Brain microvascular endothelial cell (primary cell): ENCODE data around the gene MBOAT7.

ENCODE experiments used
- DNase-seq: peaks from one replicate; pipeline ENCODE4 v3.0.0-alpha.2; 2020
- H3K27ac ChIP-seq: fragments of 250-450 bp; sonication (Bioruptor Pico); 2 replicates; pipeline ENCODE4 v1.5.1; 2020; ENCODE audit warnings: mild to moderate bottlenecking, moderate library complexity
- H3K27me3 ChIP-seq: fragments of 250-450 bp; sonication (Bioruptor Pico); replicated peaks from 2 replicates; pipeline ENCODE4 v1.5.1; 2020; ENCODE audit warnings: mild to moderate bottlenecking
- H3K36me3 ChIP-seq: fragments of 250-450 bp; sonication (Bioruptor Pico); replicated peaks from 2 replicates; pipeline ENCODE4 v1.5.1; 2020; ENCODE audit warnings: mild to moderate bottlenecking
- H3K4me3 ChIP-seq: 2 replicates; pipeline ENCODE4 v1.5.1; 2011; ENCODE audit warnings: low read depth, mild to moderate bottlenecking, control low read depth, low read length, moderate library complexity
- in situ Hi-C: cut with HindIII; loops from 2 replicates; pipeline ENCODE4 v1.10.0; 2017; ENCODE audit warnings: low sequenced_read_pairs, low pct_ligation_motif_present
- TF ChIP-seq, protein P1 (sequence below): IDR thresholded peaks from 2 replicates; pipeline ENCODE4 v1.5.1; 2011; ENCODE audit warnings: low read depth, mild to moderate bottlenecking, moderate library complexity, low read length, control low read depth, inconsistent platforms; ENCODE audit errors: missing control alignments

The MBOAT7 gene

DNA sequence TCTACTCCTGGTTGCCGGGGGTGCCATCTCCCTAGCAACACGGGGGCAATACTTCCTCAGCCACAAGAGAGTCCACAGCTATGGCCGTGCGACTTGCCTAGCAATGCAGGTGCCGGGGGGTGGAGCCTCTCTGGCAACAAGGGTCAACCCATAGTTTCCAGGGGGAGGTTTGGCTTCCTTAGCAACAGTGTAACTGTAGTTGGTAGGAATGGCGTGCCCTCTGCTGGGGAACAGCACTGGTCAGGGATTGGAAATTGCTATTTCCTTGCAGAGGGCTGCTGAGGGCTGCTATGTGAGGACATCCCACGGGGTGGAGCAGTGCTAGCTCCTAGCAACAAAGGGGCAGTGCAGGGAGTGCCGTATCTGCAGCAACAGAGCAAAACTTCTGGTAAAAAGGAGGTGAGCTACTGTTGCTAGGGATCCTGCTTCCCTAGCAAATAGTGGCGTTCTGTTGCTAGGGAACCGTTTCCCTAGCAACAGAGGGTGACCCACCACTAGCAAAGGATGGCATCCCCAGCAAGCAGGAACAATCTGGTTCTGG lies 9.4 kb downstream of the MBOAT7 start:
- Histone ChIP-seq H3K27ac (peak overlapping the region; percentile 20), H3K27me3 (no peaks in the 10 kb centered on the region), H3K36me3 (peaks cover 40% of the 10 kb centered on the region), H3K4me3 (no peak overlapping the region)
- TF ChIP-seq, protein P1, sequence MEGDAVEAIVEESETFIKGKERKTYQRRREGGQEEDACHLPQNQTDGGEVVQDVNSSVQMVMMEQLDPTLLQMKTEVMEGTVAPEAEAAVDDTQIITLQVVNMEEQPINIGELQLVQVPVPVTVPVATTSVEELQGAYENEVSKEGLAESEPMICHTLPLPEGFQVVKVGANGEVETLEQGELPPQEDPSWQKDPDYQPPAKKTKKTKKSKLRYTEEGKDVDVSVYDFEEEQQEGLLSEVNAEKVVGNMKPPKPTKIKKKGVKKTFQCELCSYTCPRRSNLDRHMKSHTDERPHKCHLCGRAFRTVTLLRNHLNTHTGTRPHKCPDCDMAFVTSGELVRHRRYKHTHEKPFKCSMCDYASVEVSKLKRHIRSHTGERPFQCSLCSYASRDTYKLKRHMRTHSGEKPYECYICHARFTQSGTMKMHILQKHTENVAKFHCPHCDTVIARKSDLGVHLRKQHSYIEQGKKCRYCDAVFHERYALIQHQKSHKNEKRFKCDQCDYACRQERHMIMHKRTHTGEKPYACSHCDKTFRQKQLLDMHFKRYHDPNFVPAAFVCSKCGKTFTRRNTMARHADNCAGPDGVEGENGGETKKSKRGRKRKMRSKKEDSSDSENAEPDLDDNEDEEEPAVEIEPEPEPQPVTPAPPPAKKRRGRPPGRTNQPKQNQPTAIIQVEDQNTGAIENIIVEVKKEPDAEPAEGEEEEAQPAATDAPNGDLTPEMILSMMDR, result peak; percentile 80
- in situ Hi-C loops, result no loop called here
- peak; percentile 80 for DNase-seq

DNA sequence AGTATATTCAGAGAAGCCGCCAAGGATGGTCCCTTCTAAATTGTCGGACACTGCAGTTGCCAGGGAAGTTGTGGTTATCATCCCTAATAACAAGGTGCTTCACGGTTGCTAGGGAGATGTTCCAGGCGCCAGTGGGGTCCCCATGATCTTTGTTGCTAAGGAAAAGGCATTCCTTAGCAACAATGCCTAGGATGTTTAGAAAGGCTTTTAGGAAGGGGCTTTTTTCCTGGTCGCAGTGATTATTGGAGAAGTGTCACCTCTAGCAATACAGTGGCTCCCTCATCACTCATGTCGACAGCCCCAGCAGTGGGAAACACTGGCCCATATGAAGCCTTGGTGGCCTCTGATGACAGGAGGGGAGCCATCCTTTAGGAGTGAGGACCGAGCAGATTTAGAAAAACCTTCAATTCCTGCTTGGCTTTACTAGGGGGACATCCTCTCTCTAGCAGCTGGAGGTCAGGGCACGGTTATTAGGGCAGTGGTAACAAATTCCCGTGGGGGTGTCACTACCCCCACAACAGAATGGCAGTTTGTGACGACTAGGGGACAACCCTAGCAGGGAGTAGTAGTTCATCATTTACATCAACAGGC lies 10.0 kb downstream of the MBOAT7 start:
- H3K4me3 ChIP-seq, result no peak overlapping the region
- no peak overlapping the region for H3K27ac ChIP-seq
- TF ChIP-seq, protein P1, result no peak
- in situ Hi-C loops, result no loop called here
- no peak for DNase-seq
- H3K36me3 ChIP-seq, result peaks cover 40% of the 10 kb centered on the region
- H3K27me3 ChIP-seq, result no peaks in the 10 kb centered on the region

DNA sequence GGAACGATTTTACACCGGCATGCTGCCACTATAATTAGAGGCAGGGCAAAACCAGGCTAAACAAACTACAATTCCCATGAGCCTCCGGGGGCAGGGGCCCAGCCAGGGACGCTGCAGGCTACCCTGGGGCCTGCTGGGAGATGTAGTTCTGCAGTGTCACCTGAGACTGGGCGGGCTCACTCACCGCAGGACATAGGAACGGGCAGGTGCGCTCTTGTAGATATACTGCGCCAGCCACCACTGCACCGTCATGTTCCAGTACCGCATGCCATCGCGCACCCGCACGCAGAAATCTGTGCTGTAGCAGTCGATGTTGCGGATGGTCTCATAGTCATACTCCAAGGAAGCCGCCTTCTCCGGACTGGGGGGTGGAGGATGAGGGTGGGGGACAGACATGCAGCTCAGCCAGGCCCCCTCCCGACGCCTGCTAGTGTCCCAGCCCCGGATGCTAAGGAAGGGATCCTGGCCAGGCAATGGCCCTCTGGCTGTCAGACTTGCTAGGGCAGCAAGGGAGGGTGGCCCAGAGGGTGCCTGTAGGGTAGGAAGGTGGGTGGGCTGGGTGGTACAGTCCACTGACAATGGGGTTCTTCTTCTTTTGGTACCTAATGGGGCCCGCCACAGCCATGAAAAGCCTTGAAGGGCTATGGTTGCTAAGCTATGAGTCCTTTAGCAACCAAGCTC lies 10.7 kb downstream of the MBOAT7 start:
- no peak for DNase-seq
- in situ Hi-C loops, result no loop called here

DNA sequence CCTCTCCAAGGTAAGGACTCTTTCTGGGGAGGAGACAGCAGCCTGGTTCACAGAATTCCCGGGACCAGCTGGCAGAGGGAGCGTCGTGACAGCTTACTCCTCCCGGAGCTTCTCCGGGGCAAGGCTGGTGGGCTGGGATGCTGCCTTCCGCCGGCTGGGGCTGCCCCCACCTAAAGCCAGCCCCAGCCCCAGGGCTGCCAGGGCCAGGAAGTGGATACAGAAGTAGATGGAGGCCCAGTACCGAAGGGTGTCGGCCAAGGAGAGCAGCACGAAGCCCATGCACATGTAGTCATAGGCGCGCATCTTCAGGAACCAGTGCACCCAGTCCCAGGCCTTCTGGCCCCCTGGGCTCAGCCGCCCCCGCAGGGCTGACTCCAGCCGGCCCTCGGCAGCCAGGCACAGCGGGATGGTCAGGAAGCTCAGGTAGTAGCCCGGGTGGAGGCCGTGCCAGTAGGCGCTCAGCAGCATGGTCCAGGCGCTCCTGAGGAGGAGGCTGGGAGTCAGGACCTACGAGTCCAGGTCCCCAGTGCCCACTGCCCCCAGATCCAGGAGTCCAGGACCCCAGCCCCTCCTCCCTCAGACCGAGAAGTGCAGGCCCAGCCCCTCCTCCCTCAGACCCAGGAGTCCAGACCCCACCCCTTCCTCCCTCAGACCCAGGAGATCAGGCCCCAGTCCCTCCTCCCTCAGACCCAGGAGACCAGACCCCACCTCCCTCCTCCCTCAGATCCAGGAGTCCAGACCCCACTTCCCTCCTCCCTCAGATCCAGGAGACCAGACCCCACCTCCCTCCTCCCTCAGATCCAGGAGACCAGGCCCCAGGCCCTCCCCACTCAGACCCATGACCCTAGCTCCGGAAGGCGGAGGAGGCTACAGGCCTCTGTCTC lies 15.2 kb downstream of the MBOAT7 start:
- Histone ChIP-seq H3K36me3 (peaks cover 23% of the 10 kb centered on the region), H3K4me3 (no peak overlapping the region), H3K27ac (no peak overlapping the region), H3K27me3 (no peaks in the 10 kb centered on the region)
- no peak for DNase-seq
- in situ Hi-C loops, result no loop called here
- TF ChIP-seq, protein P1, result no peak

More for the DNA sequence above, 10.7 kb downstream of the MBOAT7 start:
- TF ChIP-seq, protein P1, result no peak
- Histone ChIP-seq H3K4me3 (no peak overlapping the region), H3K27me3 (no peaks in the 10 kb centered on the region), H3K36me3 (peaks cover 40% of the 10 kb centered on the region), H3K27ac (no peak overlapping the region)

DNA sequence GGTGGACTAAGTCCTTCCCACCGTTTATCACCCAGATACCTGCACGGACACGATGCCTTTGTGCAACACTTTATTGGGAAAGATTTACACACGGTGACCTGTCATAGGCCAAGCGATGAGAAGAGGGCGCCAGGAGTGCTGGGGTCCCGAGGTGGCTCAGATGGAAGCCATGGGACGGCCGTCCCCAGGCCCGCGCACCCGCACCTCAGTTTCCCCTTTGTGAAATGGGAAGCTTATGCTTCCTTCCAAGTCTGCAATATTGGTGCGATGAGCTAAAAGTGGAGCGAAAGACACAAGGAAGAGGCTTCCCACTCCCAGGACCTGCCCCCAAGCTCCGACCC lies 16.1 kb downstream of the MBOAT7 start:
- in situ Hi-C loops, result no loop called here
- H3K27me3 ChIP-seq, result no peaks in the 10 kb centered on the region
- H3K36me3 ChIP-seq, result peaks cover 15% of the 10 kb centered on the region
- TF ChIP-seq, protein P1, result no peak
- no peak overlapping the region for H3K27ac ChIP-seq
- H3K4me3 ChIP-seq, result no peak overlapping the region
- DNase-seq, result no peak
